Amniotic stem cell (primary cell): Measurements from ENCODE around the gene PLXDC2.

Experiments used
- DNase-seq: peaks from one replicate; lab custom pipeline; 2025; lab: John Stamatoyannopoulos, UW

Gene PLXDC2

DNA sequence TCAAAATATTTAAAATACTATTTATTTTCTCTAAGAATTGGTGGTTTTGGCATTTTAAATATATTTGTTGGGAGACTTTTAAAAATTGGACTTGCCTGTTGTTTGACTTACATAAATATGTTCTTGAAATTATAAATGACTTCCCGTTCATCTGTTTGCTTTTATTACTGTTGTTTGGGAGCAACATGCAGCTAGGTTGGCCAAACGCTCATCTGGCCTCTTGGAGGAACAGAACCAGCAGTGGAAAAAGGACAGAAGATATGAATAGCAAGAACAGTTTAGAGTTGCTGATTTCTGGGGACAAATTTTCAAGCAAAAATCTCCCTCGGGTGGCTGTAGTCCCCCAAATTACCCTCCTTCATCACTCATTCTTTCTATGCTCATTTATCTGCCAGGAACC, 41.6 kb downstream of the PLXDC2 start:
- DNase-seq = no peak

DNA sequence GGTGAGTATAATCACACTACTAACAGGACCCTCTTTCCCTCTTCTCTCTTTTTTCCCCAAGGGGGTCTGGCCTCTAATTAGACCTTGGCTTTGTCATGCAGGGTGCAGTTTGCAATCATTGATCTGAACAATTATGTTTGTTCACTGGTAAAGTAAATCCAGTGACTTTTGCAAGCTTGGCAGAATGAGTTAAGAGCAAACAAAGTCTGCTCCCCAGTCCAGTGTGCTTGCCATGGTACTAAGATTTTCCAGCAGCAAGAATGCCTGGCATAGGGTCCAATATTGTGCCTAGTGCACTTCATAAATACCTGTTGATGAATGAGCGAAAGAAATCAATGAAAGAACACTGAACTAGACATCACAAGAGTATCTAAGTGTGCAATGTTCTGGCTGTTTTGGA, 43.9 kb downstream of the PLXDC2 start:
- DNase-seq = no peak

DNA sequence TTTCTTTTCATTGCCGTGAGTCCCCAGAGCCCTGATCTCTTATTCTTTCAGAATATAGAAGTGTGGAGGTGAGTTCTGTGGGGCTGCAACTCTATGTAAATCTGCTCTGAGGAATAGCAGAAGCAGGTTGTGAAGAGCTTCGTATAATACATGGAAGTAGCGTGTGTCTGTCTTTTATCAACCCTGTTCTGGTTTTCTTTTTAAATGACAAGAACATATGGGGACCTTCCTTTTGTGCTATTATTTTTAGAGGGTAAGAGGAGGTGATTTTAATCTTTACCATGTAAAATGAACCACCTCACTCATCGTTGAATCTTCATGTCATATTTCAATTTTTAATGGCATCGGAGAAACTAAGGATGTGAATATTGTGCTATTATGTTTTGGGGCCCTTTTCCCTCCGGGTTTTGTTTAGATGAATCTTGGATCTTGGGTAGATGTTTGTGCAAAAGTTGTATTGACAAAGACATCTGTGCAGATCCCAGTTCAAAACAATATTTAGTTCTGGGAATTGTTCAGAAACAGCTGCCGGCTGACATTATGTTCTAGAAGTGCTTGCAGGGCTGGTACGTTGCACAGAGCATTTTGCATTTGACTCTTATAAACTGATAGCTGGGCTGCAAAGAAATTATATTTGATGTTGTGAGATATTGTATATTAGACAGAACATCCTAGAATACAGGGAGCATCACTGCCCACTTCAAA, 46.7 kb downstream of the PLXDC2 start:
- no peak for DNase-seq

DNA sequence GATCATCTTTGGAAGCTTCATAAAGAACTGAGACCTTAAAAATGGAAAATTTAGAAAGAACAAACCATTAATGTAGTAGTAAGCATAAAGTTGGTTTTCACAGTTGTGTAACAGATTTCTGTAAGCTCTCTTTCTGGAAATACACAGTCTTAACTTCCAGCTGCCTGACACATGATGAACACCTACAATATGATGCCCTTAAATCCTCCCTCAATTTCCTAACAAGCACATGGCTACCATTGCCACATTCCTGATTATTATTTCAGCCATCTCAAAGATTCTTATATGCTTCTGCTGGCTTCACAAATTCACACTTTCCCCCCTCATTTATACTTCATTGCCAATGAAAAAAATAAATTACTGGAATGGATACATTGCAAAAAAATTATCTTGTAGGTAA, 49.4 kb downstream of the PLXDC2 start:
- no peak for DNase-seq

DNA sequence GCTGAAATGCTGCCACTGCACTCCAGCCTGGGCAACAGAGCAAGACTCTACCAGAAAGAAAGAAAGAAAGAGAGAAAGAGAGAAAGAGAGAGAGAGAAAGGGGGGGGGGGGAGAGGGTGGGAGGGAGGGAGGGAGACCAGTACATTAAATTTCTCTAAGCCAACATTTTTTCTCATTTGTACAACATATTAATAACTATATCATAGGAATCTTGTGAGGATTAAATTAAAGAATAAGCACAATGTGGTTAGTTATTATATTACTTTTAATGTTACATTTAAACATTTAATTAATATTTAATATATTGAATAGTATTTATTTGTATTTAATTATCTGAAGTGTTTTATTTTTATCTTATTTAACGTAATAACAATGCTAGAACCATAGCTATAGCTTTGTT, 53.1 kb downstream of the PLXDC2 start:
- no peak for DNase-seq

DNA sequence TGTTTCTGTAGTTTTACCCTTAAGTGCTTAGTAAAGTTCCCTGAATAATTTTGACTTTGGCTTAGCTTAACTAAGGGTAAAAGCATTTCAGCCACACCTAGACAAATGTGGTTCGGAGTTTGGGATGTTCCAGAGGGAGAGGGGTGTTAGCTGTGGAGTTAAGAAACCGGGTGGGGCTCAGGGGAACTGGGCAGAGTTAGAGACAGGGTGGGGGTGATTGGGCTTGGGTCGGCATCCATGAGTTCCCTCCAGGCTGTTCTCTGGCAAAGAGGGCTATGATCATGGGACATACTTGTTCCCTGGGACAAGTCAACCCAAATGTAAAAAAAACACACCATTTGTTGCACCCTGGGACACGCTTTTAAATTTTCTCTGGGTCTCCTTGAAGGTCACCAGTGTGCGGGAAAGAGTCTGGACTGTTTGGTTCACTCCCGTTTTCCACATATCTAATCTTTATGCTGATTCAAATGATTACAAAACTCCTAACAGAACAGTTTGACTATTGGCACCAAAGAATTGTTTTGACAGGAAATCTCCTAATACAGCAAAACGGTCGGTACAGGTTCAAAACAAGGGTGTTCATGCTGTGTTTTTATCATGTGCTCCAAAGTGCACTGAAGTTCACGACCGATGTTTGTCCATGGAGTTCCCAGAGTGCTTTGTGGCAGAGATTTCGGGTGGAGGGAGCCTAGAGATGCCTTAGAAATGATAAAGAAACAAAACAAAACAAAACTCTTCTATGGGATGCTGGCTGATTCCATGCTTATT, 56.5 kb downstream of the PLXDC2 start:
- DNase-seq = no peak

DNA sequence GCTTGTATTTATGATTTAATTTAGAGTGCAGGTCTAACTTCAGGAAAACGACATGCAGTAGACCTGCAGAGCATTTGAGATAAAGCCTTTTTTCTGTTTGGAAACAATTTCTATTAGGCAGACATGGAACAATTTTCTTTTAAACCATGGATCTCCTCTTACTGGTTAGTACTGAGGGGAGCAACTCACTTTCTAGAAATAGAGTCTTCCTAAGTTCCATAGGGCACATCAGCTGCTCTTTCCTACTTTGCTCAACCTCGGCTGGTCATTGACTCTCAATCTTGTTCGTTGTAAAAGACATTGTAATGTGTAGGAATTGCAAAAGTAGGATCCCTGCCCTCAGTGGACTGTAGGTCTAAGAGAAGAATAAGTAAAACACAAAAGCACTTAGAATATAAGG, 58.0 kb downstream of the PLXDC2 start:
- no peak for DNase-seq

DNA sequence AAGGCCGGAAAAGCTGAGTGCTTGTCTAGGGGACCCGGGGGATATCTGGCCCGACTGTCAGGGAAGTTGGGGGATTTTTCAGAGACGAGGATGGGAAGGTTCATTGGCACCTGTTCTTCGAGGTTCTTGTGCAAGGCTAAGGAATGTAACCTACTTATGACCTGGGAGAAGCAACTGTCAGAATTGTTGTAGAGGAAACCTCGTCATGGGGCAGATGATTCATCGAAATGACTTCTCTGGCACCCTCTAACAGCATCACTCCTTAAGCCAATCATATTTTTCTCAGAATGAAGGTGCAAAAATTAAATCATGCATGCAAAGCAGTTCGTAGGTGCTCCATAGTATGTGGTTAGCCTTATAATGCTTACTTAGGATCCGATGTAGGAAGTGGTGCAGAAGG, 58.6 kb downstream of the PLXDC2 start:
- no peak for DNase-seq

DNA sequence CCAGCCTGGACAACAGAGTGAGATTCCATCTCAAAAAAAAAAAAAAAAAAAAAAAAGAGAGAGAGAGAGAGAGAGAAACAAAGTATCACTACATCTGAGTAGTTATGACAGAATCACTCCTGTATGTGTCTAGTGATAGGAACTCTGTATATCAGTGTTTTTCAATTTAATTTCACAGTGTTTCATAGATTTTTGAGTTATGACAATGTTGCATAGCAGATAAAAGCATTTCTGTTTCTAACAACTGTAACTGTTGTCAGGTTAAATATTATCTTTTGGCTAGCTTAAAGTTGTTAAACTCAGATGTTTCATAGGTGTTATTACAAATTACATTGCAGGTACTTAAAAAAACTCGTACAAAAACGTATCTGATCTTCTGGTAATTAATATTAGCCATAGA, 60.3 kb downstream of the PLXDC2 start:
- DNase-seq = no peak

DNA sequence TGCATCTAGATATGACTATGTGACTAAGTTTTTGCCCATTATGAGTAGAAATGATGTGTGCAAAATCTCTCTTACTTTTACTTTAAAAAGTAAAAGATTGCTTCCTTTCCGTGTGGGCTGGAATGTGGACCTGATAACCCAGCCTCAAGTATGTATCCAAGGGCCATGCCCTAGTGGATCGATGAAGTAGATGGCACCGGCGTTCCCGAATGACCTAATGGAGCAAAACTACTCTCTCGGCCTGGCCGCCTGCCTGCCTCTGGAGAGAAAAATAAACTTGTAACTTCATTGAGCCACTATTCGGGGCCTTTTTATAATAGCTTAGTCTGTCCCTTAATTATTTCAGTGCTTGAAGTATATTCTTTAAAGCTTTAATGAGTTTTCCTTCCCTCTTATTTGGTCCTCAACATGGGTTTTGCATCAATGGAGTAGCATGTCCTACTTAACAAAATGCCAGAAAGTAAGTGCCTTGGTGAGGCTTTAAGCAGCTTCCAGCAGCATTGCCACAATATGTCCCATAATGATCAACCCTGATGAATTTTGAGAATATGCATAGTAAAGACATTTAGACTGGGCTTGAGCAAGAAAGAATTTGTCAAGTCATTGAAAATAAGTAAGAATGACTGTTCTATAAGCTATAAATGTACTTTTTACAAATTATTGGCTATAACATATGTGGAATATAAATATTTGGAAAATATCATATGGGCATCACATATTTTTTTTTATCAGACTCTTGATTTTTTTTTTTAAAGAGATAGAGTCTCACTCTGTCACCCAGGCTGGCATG, 61.4 kb downstream of the PLXDC2 start:
- no peak for DNase-seq

DNA sequence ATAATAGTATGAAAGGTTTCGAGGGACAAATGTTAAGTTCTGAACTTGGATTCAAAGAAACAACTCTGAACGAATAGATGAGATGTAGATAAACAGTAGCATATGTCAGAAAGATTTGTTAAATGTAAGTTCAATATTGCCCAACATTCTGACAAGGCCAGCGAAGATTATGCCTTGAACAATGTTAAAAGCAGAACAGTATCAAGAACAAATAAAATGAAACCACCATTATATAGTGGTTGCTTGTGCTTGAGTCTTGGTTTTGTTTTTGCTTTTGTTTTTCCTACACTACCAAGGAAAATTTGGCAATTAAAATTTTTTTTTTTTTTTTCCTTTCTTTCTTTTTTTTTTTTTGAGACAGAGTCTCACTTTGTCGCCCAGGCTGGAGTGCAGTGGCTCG, 66.4 kb downstream of the PLXDC2 start:
- no peak for DNase-seq

DNA sequence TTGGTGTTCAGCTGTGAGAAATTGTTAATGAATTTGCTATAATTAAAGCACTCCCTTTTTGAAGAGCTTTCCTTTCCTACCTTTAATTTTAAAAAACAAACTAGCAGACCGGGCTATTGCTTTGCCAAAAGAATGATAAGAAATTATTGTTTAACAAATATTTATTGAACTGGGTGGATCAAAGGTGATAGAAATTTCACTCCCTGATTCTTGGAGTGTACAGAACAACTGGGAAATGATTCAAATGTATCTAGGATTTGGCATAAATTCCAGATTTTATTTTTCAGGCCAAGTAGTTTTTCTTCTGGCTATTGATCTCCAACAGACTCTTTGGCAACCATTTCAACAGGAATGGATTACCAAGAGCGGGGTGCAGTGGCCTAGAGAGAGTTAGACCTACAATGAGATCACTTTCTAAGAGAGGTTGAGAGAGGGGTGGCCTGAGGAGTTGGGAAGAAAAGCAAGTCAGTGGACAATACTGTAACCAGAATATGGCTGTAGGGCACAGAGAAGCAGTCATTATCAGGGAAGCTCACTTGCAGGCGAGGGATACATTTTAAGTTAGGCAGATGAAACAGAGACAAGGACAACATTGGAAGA, 71.9 kb downstream of the PLXDC2 start:
- no peak for DNase-seq

DNA sequence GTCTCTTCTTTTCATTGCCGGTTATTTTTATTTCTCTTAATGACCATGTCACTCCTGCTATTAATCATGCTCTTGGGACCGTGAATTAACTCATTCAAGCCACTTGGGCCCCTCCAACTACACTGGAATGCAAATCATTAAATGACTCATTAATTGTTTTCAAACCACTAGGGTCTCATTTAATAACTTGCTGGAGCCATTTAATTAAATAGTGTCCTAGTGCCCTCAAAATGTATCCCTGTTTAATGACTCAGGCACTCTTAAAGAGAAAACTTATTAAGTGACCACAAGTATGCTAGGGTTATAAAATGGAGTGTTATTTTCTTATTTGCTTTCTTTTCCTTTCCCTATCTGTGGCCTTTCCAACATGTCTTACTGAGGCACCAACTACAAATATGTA, 73.0 kb downstream of the PLXDC2 start:
- DNase-seq = no peak

DNA sequence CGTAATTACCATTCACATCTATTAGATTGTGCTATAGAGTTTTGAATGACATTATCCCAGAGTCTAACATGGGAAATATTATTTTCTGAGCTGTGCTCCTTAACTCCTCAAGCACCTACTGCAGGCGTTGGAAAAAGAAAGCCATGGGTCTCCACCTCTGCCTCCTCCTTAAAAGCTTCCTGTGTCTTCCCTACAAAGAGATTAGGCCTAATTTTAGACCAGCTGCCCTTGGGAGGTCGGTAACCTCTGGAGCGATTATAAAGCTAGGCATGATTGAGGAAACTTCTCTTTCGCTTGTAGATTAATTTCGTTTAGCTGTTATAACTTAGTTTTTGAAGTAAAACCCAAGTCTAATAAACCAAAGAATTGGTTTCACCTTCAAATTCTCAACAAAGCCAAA, 75.2 kb downstream of the PLXDC2 start:
- no peak for DNase-seq

DNA sequence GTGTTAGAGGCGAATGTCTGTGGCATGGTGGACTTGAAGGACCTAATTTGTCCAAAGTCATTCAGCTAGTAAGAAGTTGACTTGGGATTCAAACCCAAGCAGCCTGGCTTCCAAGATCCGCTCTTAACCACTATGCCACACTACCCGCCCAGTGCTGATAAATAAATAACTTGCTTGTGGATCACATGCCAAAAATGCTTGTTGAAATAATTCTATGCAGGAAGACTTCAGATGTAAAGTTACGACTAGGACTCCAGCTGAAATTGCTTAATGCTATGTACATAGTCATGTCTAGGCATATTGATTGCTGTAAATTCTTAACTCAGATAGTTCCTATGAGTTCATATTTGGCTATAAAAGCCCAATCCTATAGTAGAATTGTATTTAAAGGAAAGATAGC, 76.0 kb downstream of the PLXDC2 start:
- no peak for DNase-seq

DNA sequence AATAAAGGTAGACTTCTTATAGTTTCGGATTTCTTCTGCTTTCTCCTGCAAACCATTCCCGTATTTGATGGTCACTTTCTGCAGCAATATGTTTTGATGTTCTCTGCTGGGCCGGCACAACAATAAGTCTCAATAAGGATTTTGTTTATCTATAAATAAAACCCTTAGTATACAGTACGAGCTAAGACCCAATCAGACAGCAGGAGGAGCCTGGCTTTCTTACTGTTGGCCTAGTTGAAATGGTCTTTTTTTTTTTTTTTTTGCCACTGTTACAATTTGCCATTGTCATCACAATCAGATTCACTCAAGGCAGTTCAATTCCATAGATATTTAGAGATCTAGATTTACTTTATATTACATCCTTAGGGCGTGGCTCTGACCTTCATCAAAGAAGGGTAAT, 76.4 kb downstream of the PLXDC2 start:
- no peak for DNase-seq

DNA sequence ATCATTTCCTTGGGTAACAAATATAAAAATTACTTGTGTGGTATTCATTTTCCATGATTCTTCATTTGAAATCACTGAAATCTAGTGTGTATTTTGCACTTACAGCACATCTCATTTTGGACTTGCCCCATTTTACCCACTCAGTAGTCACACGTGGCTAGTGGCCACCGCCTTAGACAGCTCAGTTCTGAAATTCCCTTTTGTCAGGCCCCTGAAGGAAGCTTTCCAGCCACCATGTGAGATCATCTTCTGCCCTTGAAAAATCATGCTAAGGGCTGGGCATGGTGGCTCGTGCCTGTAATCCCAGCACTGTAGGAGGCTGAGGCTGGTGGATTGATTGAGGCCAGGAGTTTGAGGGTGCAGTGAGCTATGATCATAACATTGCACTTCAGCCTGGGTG, 79.3 kb downstream of the PLXDC2 start:
- no peak for DNase-seq

DNA sequence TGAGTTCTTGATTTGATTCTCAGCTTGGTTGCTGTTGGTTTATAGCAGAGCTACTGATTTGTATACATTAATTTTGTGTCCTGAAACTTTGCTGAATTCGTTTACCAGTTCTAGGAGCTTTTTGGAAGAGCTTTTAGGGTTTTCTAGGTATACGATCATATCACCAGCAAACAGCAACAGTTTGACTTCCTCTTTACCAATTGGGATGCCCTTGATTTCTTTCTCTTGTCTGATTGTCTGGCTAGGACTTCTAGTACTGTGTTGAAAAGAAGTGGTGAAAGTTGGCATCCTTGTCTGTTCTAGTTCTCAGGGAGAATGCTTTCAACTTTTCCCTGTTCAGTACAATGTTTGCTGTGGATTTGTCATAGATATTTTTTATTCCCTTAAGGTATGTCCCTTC, 86.2 kb downstream of the PLXDC2 start:
- no peak for DNase-seq

DNA sequence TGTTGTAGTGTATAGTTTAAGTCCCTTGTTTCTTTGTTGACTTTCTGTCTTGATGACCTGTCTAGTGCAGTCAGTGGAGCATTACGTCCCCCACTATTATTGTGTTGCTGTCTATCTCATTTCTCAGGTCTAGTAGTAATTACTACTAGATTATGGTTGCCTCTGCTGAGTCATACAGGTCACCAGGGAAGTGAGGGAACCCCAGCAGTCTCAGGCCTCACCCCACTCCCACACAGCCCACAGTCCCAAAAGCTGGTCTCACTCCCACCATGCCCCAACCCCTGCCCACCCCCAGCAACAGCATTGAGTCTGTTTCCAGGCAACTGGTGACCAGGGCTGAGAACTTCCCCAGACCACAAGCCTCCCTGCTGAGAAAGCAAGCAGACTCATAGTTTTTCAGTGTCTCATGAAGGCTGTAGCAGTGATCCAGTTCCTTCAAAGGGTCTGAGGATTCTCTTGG, 88.0 kb downstream of the PLXDC2 start:
- no peak for DNase-seq

DNA sequence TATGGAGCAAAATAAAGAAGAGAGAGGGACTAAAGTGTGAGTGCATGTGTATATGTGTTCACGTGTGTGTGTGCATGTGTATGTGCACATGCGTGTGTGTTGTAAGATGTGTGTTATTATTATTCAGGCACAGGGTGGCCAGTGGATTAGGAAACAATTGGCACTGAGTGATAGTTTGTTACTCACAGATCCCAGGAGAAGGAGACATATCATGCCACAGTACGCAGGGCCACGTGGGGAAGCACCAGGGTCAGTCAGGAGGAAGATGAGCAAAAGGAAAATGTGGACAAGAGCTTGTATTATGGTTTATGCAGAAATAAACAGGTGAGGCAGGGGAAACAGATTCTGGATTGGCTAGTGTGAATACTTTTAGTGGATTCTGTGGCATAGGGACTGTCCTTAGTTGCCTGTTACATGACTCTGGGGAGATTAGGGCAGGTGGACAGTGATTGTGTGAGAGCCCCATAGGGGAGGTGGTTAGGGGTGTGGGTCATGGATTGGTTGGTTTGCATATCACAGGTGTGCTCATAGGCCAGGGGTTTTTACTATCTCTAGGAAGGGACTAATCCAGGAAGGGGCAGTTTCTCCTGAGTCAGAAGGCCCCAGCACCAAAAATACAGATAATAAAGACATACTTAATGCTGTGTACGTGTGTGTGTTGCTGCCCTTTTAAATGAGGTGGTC, 90.0 kb downstream of the PLXDC2 start:
- DNase-seq = no peak

DNA sequence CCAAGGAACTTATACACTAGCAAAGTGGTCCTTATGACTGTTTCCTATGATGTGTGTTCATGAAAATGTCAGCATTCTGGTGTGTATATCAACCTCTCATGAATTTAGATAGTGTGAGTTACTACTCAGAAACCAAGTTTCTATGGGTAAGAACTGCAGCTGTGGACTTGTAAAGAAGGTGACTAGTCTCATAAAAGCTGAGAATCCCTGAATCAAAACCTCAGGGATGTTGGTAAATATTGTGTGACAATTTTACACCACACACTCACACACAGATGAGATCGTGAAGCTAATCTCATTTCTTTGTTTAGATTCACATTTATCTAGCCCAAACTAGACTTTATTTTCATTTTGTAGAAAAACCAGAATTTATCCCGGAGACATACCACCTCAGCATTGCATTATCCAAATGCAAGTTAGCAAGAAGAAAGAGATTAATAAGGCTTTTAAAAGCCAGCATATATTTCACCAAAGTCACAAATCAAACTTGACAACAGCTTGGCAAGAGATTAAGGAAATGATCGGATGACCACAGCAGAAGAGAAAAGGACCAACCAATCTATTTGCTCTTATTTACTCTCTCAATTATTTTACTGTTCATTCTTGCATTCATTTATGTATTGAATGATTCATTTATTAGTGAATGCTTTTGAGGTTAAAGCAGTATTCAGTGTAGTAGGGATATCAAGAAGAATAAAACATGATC, 92.9 kb downstream of the PLXDC2 start:
- DNase-seq = no peak
